Stomach (tissue), 4 donors: ENCODE data around the gene TLL1.

Experiments used
- POLR2A ChIP-seq, 4 donors: fragments of 450-650 bp; IDR thresholded peaks; one replicate each; pipeline ENCODE4 v1.6.1; 2016; ENCODE audit warnings: antibody characterized with exemption in 4 of 4, control low read depth in 2 of 4, mild to moderate bottlenecking in 1 of 4, moderate library complexity in 1 of 4
- POLR2AphosphoS5 ChIP-seq, 3 donors: sonication (generic); formaldehyde crosslinking; IDR thresholded peaks; one replicate each; pipeline ENCODE4 v1.6.1; 2016; ENCODE audit warnings: antibody characterized with exemption in 3 of 3
- TF ChIP-seq, protein P1 (sequence below), 7 experiments: fragments of 450-650 bp in 4 of 7; fragments of 200-600 bp in 3 of 7; sonication (generic) in 3 of 7; IDR thresholded peaks; one replicate each; pipeline ENCODE4 v1.5.1; 2016 to 2019; ENCODE audit warnings: antibody characterized with exemption in 7 of 7, control low read depth in 2 of 7, mild to moderate bottlenecking in 1 of 7

- TF ChIP-seq, protein P1, sequence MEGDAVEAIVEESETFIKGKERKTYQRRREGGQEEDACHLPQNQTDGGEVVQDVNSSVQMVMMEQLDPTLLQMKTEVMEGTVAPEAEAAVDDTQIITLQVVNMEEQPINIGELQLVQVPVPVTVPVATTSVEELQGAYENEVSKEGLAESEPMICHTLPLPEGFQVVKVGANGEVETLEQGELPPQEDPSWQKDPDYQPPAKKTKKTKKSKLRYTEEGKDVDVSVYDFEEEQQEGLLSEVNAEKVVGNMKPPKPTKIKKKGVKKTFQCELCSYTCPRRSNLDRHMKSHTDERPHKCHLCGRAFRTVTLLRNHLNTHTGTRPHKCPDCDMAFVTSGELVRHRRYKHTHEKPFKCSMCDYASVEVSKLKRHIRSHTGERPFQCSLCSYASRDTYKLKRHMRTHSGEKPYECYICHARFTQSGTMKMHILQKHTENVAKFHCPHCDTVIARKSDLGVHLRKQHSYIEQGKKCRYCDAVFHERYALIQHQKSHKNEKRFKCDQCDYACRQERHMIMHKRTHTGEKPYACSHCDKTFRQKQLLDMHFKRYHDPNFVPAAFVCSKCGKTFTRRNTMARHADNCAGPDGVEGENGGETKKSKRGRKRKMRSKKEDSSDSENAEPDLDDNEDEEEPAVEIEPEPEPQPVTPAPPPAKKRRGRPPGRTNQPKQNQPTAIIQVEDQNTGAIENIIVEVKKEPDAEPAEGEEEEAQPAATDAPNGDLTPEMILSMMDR (IDR thresholded peaks at IDR 0.05) = no peak
- no peak for TF ChIP-seq POLR2A (IDR thresholded peaks at IDR 0.05)
- TF ChIP-seq POLR2AphosphoS5 (IDR thresholded peaks at IDR 0.05) = no peak
Observed at GRCh38 chr4:165851256-165851655, 21.8 kb upstream of the TLL1 start.
